GM12878 (cell line): ENCODE results near the gene KCTD19. TPM values are rescaled to one million over a fixed set of nuclear protein-coding genes. Genes with fewer than 3 reads are reported as not detected.

Source experiments
- ATAC-seq: fragments of 200-7000 bp; cut with Tn5 transposase; 3 replicates; pipeline ENCODE4 v1.9.1; 2020; ENCODE audit warnings: mild to moderate bottlenecking, moderate library complexity
- BruUV-seq: library from RNA; stranded (reverse); fragments of 400-500 nt; replicated peaks from 2 replicates; lab custom pipeline; 2021; lab: Mats Ljungman, UMichigan
- CTCF ChIA-PET: fragments of 300-600 bp; sonication (Branson Sonifier 250); formaldehyde crosslinking; extraction: SDS; loops from one replicate; lab custom pipeline; 2021; ENCODE audit warnings: inconsistent platforms; lab: Yijun Ruan, JAX
- POLR2A ChIA-PET: fragments of 350-600 bp; formaldehyde crosslinking; extraction: SDS; loops from one replicate; lab custom pipeline; 2021; ENCODE audit warnings: inconsistent platforms; lab: Charles Lee
- RAD21 ChIA-PET: fragments of 300-600 bp; sonication (Branson Sonifier 250); formaldehyde crosslinking; loops from one replicate; lab custom pipeline; 2023; ENCODE audit warnings: antibody characterized with exemption; ENCODE audit not compliant: unreplicated experiment; lab: Charles Lee
- SMC1A ChIA-PET: fragments of 300-600 bp; sonication (Branson Sonifier 250); formaldehyde crosslinking; loops from one replicate; lab custom pipeline; 2023; ENCODE audit not compliant: unreplicated experiment, uncharacterized antibody; lab: Charles Lee
- DNase-seq: peaks from one replicate; pipeline ENCODE4 v3.0.0-alpha.2; 2011; ENCODE audit warnings: low read depth, low spot score
- FAIRE-seq: peaks from 3 replicates; lab custom pipeline; 2011; peaks lifted over from hg19 to GRCh38; lab: Jason Lieb, UNC
- H2AFZ ChIP-seq: 2 replicates; pipeline ENCODE4 v1.6.0; 2011; ENCODE audit warnings: low read depth, low read length, control low read depth; ENCODE audit not compliant: control insufficient read depth
- H3K27ac ChIP-seq: 2 replicates; pipeline ENCODE4 v1.5.1; 2011; ENCODE audit warnings: control low read depth; ENCODE audit not compliant: control insufficient read depth, insufficient read depth
- H3K27me3 ChIP-seq, 2 experiments: replicated peaks in 1 of 2; 2 replicates each; pipeline versions ENCODE4 v1.6.0 to v1.6.1; 2011; ENCODE audit warnings: low read length in 1 of 2; ENCODE audit not compliant: control insufficient read depth in 2 of 2, insufficient read depth in 2 of 2
- H3K36me3 ChIP-seq, 2 experiments: 2 replicates each; pipeline ENCODE4 v1.5.1; 2011; ENCODE audit warnings: low read length in 1 of 2; ENCODE audit not compliant: control insufficient read depth in 2 of 2, insufficient read depth in 2 of 2
- H3K4me1 ChIP-seq: 2 replicates; pipeline ENCODE4 v1.6.1; 2011; ENCODE audit warnings: mild to moderate bottlenecking, low read length, moderate library complexity, mixed read lengths; ENCODE audit not compliant: control insufficient read depth, insufficient read depth
- H3K4me2 ChIP-seq: 2 replicates; pipeline ENCODE4 v1.6.0; 2011; ENCODE audit warnings: control low read depth; ENCODE audit not compliant: control insufficient read depth, insufficient read depth
- H3K4me3 ChIP-seq: fragments of 200-600 bp; sonication (generic); 2 replicates; pipeline ENCODE4 v1.5.1; 2016
- H3K79me2 ChIP-seq: 2 replicates; pipeline ENCODE4 v1.6.0; 2011; ENCODE audit warnings: low read length; ENCODE audit not compliant: control insufficient read depth, insufficient read depth
- H3K9ac ChIP-seq: 2 replicates; pipeline ENCODE4 v1.8.0; 2011; ENCODE audit warnings: low read length, control low read depth, mixed read lengths; ENCODE audit not compliant: control insufficient read depth, insufficient read depth
- H3K9me3 ChIP-seq: replicated peaks from 3 replicates; pipeline ENCODE4 v1.5.1; 2011; ENCODE audit warnings: mild to moderate bottlenecking, low read length; ENCODE audit not compliant: control insufficient read depth, insufficient read depth
- H4K20me1 ChIP-seq: 2 replicates; pipeline ENCODE4 v1.6.0; 2011; ENCODE audit not compliant: control insufficient read depth, insufficient read depth
- EED ChIP-seq: sonication (generic); IDR thresholded peaks from 2 replicates; pipeline ENCODE4 v1.6.1; 2016; ENCODE audit warnings: antibody characterized with exemption, low read depth
- EP300 ChIP-seq, 2 experiments: fragments of 150-350 bp in 1 of 2; IDR thresholded peaks; 2 replicates each; pipeline ENCODE4 v1.6.1; 2011 to 2012; ENCODE audit warnings: low read depth in 2 of 2, low read length in 2 of 2, borderline replicate concordance in 1 of 2, improper control_type of control experiment in 1 of 2, inconsistent platforms in 1 of 2; ENCODE audit not compliant: control insufficient read depth in 1 of 2
- EZH2 ChIP-seq: IDR thresholded peaks from 2 replicates; pipeline ENCODE4 v1.6.1; 2012; ENCODE audit warnings: low read depth, mild to moderate bottlenecking, control low read depth, inconsistent platforms, low read length, borderline replicate concordance; ENCODE audit not compliant: control insufficient read depth
- HCFC1 ChIP-seq: fragments of 150-350 bp; IDR thresholded peaks from 2 replicates; pipeline ENCODE4 v1.6.1; 2014; ENCODE audit warnings: low read length
- MEF2A ChIP-seq: IDR thresholded peaks from 2 replicates; pipeline ENCODE4 v1.6.1; 2011; ENCODE audit warnings: low read depth, mild to moderate bottlenecking, low read length, moderate library complexity; ENCODE audit not compliant: insufficient read depth
- MYB ChIP-seq: fragments of 150-350 bp; IDR thresholded peaks from 2 replicates; pipeline ENCODE4 v1.6.1; 2014; ENCODE audit warnings: mild to moderate bottlenecking, low read depth, low read length, borderline replicate concordance
- NFYB ChIP-seq: IDR thresholded peaks from 2 replicates; pipeline ENCODE4 v1.6.1; 2011; ENCODE audit warnings: low read depth, mild to moderate bottlenecking, low read length, improper control_type of control experiment, moderate library complexity; ENCODE audit not compliant: insufficient read depth
- RBBP5 ChIP-seq: fragments of 200-600 bp; sonication (generic); conservative IDR thresholded peaks from 2 replicates; pipeline ENCODE4 v1.6.1; 2016
- RFX5 ChIP-seq: IDR thresholded peaks from 2 replicates; pipeline ENCODE4 v1.6.1; 2011; ENCODE audit warnings: low read depth, low read length, improper control_type of control experiment
- SUZ12 ChIP-seq: fragments of 200-600 bp; sonication (generic); IDR thresholded peaks from one replicate; pipeline ENCODE4 v1.6.1; 2018; ENCODE audit warnings: antibody characterized with exemption, mild to moderate bottlenecking; ENCODE audit not compliant: unreplicated experiment
- TAF1 ChIP-seq: IDR thresholded peaks from 2 replicates; pipeline ENCODE4 v1.6.1; 2011; ENCODE audit warnings: mild to moderate bottlenecking, low read depth, low read length, borderline replicate concordance
- TCF12 ChIP-seq: IDR thresholded peaks from 2 replicates; pipeline ENCODE4 v1.6.1; 2011; ENCODE audit warnings: low read depth, mild to moderate bottlenecking, low read length
- TCF3 ChIP-seq: IDR thresholded peaks from 2 replicates; pipeline ENCODE4 v1.6.1; 2012; ENCODE audit warnings: low read depth, mild to moderate bottlenecking, low read length, borderline replicate concordance; ENCODE audit not compliant: insufficient read depth
- WGBS: methylation state at CpG from one replicate; pipeline ENCODE4 v1.1.6; 2016; ENCODE audit warnings: low lambda C conversion rate; ENCODE audit not compliant: insufficient replicate concordance, insufficient coverage; ENCODE audit errors: missing lambda C conversion rate; 5-methylcytosine and 5-hydroxymethylcytosine counted together
- in situ Hi-C: fragments of 300-500 bp; cut with MboI; formaldehyde crosslinking; loops from 9 replicates; pipeline ENCODE4 v1.14.3; 2018; ENCODE audit warnings: mixed read lengths
- intact Hi-C: fragments of 100-400 bp; cut with micrococcal nuclease; formaldehyde crosslinking; loops from one replicate; pipeline ENCODE4 v1.14.2; 2022; ENCODE audit not compliant: unreplicated experiment
- polyA plus RNA-seq, 11 experiments: library from polyadenylated mRNA; depleted of rRNA in 4 of 11; unstranded in 6 of 11; stranded (reverse) in 5 of 11; fragments of >200 nt; fragmentation: Nextera tagmentation in 4 of 11; fragmentation: Illumina TruSeq in 1 of 11; extraction: Ambion mirVana in 4 of 11; extraction: Trizol in 1 of 11; gene quantifications; 1 replicate in 1 of 11; 2 replicates in 10 of 11; pipeline versions ENCODE4 v1.2.1 to v1.2.3, GENCODE V29; 2011 to 2016; ENCODE audit warnings: inconsistent platforms in 2 of 11, missing spikeins in 2 of 11, low read depth in 1 of 11
- total RNA-seq, 4 experiments: library from RNA; depleted of rRNA in 3 of 4; stranded (reverse); fragments of >200 nt in 3 of 4; fragmentation: Illumina TruSeq in 1 of 4; extraction: Trizol in 1 of 4; gene quantifications; 2 replicates each; pipeline versions ENCODE4 v1.2.1 to v1.2.3, GENCODE V29; 2013 to 2021
- TF ChIP-seq, protein P1 (sequence below): fragments of 450-650 bp; IDR thresholded peaks from 2 replicates; pipeline ENCODE4 v1.6.1; 2017; ENCODE audit warnings: borderline replicate concordance
- TF ChIP-seq, protein P2 (sequence below): fragments of 450-650 bp; formaldehyde crosslinking; IDR thresholded peaks from 2 replicates; pipeline ENCODE4 v1.5.0; 2022; ENCODE audit warnings: mild to moderate bottlenecking, missing genetic modification characterization
- TF ChIP-seq, protein P3 (sequence below): fragments of 450-650 bp; formaldehyde crosslinking; IDR thresholded peaks from 2 replicates; pipeline ENCODE4 v1.4.0; 2022; ENCODE audit warnings: mild to moderate bottlenecking, moderate library complexity

KCTD19 gene
- total and polyA plus RNA-seq, 10 of the 15 experiments (the other 5 are each of a cell fraction or from before 2014, with no cell fraction given), result 1.6 to 8.9 (median 3.9) TPM

GRCh38 chr16:67304020-67304419 lies 22.5 kb downstream of the KCTD19 start:
- 0% methylated on average over 1 of the region's 1 CpG for WGBS
- H3K4me2 ChIP-seq, result no peak overlapping the region
- intact Hi-C loops, result no loop called here
- H3K79me2 ChIP-seq, result no peaks in the 10 kb centered on the region
- no peak overlapping the region for H3K9ac ChIP-seq
- ATAC-seq (no peak), FAIRE-seq (no peak), DNase-seq (no peak)
- ChIA-PET POLR2A (no interaction called here), CTCF (no interaction called here), RAD21 (no interaction called here), SMC1A (no interaction called here)
- peaks cover 7% of the 10 kb centered on the region for H3K4me1 ChIP-seq
- H3K27me3 ChIP-seq, result peaks cover 0 to 2% of the 10 kb centered on the region in 2 experiments; a peak in 1 of 4 replicates
- no TSS peak for BruUV-seq
- no peaks in the 10 kb centered on the region for H3K9me3 ChIP-seq
- in situ Hi-C loops, result no loop called here
- H4K20me1 ChIP-seq, result no peaks in the 10 kb centered on the region
- no peak overlapping the region for H2AFZ ChIP-seq
- no peak overlapping the region for H3K4me3 ChIP-seq
- H3K27ac ChIP-seq, result no peak overlapping the region
- H3K36me3 ChIP-seq, result no peaks in the 10 kb centered on the region
- TF ChIP-seq TCF12, result no peak
- no peak for TF ChIP-seq TAF1
- TF ChIP-seq, protein P1, sequence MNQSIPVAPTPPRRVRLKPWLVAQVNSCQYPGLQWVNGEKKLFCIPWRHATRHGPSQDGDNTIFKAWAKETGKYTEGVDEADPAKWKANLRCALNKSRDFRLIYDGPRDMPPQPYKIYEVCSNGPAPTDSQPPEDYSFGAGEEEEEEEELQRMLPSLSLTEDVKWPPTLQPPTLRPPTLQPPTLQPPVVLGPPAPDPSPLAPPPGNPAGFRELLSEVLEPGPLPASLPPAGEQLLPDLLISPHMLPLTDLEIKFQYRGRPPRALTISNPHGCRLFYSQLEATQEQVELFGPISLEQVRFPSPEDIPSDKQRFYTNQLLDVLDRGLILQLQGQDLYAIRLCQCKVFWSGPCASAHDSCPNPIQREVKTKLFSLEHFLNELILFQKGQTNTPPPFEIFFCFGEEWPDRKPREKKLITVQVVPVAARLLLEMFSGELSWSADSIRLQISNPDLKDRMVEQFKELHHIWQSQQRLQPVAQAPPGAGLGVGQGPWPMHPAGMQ, result no peak
- TF ChIP-seq, protein P2, sequence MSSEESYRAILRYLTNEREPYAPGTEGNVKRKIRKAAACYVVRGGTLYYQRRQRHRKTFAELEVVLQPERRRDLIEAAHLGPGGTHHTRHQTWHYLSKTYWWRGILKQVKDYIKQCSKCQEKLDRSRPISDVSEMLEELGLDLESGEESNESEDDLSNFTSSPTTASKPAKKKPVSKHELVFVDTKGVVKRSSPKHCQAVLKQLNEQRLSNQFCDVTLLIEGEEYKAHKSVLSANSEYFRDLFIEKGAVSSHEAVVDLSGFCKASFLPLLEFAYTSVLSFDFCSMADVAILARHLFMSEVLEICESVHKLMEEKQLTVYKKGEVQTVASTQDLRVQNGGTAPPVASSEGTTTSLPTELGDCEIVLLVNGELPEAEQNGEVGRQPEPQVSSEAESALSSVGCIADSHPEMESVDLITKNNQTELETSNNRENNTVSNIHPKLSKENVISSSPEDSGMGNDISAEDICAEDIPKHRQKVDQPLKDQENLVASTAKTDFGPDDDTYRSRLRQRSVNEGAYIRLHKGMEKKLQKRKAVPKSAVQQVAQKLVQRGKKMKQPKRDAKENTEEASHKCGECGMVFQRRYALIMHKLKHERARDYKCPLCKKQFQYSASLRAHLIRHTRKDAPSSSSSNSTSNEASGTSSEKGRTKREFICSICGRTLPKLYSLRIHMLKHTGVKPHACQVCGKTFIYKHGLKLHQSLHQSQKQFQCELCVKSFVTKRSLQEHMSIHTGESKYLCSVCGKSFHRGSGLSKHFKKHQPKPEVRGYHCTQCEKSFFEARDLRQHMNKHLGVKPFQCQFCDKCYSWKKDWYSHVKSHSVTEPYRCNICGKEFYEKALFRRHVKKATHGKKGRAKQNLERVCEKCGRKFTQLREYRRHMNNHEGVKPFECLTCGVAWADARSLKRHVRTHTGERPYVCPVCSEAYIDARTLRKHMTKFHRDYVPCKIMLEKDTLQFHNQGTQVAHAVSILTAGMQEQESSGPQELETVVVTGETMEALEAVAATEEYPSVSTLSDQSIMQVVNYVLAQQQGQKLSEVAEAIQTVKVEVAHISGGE, result no peak
- TF ChIP-seq EZH2, result no peak
- TF ChIP-seq RBBP5, result no peak
- no peak for TF ChIP-seq NFYB
- TF ChIP-seq TCF3, result no peak
- no peak for TF ChIP-seq MYB
- no peak for TF ChIP-seq EED
- no peak for TF ChIP-seq MEF2A
- TF ChIP-seq, protein P3, sequence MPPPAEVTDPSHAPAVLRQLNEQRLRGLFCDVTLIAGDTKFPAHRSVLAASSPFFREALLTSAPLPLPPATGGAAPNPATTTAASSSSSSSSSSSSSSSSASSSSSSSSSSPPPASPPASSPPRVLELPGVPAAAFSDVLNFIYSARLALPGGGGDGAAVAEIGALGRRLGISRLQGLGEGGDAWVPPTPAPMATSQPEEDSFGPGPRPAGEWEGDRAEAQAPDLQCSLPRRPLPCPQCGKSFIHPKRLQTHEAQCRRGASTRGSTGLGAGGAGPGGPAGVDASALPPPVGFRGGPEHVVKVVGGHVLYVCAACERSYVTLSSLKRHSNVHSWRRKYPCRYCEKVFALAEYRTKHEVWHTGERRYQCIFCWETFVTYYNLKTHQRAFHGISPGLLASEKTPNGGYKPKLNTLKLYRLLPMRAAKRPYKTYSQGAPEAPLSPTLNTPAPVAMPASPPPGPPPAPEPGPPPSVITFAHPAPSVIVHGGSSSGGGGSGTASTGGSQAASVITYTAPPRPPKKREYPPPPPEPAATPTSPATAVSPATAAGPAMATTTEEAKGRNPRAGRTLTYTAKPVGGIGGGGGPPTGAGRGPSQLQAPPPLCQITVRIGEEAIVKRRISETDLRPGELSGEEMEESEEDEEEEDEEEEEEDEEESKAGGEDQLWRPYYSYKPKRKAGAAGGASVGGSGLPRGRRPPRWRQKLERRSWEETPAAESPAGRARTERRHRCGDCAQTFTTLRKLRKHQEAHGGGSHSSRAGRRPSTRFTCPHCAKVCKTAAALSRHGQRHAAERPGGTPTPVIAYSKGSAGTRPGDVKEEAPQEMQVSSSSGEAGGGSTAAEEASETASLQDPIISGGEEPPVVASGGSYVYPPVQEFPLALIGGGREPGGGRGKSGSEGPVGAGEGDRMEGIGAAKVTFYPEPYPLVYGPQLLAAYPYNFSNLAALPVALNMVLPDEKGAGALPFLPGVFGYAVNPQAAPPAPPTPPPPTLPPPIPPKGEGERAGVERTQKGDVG, result no peak
- no peak for TF ChIP-seq HCFC1
- TF ChIP-seq SUZ12, result no peak
- no peak for TF ChIP-seq RFX5
- no peak for TF ChIP-seq EP300 (IDR thresholded peaks at IDR 0.05; ENCODE audit: borderline replicate concordance in 1 of 2, control insufficient read depth in 1 of 2, low read depth in 2 of 2, low read length in 2 of 2)
